Stimulated activated CD8-positive, alpha-beta memory T cell treated with anti-CD3 and anti-CD28 coated beads, Interleukin-15, amount 100 ng/mL, for 1 hour (primary cell): ENCODE measurements around the gene ZNF862.

Experiments used
- DNase-seq: peaks from one replicate; pipeline ENCODE4 v3.0.0-alpha.2; 2020; ENCODE audit warnings: low read depth

ZNF862 gene

DNA sequence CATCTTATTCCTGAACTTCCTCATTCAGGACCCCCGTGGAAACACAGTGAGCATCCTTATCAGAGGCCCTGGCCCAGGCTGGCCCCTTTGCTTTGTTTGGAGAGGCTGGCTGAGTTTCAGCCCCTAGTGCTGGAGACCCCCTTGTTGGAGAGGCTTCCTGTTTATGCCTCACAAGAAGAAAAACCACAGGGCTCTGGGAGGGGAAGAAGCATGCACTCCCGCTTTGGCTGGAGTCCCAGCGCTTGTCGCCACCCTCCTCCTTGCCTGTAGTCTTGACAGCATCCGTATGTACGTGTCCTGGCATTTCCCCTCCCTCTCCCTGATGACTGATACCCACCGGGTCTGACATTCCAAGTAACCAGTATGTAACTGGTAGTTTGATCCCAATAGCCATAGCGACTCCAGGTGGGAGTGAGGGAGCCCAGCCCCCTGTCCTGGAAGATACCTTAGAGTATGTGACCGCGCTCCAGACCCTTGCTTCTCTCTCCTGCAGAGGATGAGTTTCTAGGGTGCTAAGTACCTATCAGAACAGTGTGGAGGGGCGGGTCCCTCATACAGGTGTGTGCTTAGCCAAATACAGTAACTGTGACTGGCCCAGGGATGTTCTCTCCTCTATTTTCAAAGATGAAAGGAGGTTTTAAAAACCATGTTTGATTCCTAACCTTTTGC lies 28.7 kb downstream of the ZNF862 start:
- DNase-seq, result no peak

DNA sequence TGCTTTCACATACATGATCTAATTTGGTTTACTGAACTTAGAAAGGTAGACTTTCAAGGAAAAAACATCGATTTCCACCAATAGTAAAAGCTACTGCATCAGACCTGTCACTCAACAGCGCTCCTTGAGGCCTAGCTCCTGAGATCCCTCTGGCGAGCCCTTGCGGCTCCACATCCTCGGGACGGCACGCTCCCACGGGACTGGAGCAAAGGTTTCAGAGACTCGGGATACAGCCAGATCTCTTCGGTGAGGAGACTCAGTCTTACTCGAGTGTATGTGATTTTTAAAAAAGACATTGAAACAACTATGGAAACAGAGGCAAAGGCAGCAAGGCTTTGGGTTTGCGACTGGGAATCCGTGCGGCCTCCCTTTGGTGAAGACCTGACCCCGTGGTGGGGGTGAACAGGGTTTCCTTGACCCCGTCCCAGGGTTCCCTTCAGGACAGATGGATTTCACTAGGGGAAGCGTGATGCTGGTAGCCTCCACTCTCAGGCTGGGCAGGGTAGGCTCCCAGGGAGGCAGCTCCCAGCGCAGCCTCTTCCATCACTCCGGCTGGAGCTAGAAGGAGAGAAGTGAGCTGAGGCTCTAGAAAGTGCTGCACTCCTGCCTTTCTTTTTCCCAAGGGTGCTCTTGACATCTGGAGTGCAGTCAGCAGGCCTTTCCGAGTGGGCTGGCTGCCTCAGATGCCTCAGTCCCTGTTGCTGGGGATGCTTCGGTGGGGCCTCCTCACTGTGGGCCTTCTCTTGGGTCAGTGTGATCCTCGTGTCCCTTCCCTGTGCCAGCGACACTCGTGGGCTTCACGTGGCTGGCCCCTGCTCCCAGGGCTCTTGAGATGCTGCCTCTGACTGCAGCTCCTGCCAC lies 29.8 kb downstream of the ZNF862 start:
- DNase-seq, result no peak

DNA sequence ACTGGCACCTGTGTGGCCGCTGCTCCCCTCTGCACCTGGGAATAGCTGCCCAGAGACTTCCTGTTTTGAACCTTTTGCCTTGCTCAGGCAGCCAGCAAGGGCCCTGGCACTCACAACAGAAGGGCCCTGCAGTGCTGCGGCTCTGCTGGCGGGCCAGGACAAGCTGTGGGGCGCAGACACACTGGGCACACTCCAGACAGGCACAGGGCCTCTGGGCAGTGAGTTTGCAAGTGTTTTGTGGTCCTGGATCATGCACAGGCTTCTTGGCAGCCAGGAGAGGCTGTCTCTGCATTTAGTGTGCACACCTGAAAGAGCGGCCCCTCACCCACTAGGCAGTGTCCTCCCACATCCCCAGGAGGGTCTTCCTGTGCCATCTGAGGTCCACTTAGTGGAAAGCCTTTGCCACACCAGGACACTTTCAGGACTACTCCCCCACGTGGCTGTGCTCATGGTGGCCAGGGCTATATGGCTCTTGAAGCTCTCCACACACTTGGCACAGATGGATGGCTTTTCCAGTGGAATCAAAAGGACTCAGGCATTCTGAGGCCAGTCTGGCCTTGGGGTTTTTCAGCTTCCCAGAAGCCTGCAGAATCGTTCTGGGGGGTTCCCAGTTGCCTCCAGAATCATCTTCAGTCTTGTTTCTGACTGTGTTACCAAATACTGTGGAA lies 30.6 kb downstream of the ZNF862 start:
- no peak for DNase-seq

DNA sequence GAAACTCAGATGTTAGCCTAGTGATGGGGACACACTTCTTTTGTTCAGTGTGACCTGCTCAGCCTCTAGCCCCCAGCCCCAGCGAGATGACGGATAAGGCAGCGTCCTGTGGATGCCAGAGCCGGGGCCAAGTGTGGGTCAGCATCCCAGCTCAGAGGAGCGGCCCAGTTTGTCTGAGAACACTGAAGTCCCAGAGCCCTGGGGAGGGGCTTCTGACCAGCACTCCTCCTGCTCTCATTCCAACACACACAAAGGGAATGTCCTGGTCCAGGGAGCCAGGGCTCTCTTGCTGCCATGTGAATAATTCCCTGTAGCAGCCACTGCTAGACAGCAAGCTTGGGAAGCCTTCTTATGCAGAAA lies 31.1 kb downstream of the ZNF862 start:
- no peak for DNase-seq

DNA sequence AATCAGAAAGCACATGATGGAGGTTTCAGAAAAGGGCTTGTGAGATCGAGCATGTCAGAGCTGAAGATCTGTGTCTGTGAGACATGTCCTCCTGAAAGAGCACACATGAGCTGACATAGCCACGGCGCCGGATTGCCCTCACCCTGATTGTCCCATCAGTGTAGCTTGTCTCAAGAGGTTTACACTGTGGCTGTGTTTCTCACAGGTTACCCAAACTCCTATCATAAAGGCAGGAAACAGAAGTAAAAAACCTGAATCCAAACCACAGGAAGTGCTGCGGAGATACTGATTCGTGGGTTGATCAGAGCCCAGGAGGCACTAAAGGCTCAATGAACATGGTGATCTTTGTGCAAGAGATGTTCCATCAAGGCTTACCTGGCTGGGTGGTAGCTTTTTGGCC lies 31.7 kb downstream of the ZNF862 start:
- no peak for DNase-seq

DNA sequence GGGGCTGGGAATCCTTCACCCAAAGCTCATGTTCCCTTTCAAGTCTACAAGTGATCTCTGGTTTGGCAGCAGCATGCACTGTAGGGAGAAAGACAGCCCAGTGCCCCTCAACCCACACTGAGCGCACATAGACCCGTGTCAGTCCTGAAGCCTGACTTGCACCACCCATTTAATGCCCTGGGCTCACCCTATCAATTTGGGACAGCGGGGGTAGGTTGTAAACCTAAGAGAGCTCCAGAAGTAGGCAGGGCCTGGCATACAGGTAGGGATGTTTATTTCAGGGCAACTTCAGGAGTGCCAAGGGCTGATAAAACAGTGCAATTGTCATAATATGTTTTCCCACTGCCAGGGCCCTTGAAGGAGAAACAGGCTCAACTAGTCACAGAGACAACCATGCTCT lies 32.1 kb downstream of the ZNF862 start:
- no peak for DNase-seq

DNA sequence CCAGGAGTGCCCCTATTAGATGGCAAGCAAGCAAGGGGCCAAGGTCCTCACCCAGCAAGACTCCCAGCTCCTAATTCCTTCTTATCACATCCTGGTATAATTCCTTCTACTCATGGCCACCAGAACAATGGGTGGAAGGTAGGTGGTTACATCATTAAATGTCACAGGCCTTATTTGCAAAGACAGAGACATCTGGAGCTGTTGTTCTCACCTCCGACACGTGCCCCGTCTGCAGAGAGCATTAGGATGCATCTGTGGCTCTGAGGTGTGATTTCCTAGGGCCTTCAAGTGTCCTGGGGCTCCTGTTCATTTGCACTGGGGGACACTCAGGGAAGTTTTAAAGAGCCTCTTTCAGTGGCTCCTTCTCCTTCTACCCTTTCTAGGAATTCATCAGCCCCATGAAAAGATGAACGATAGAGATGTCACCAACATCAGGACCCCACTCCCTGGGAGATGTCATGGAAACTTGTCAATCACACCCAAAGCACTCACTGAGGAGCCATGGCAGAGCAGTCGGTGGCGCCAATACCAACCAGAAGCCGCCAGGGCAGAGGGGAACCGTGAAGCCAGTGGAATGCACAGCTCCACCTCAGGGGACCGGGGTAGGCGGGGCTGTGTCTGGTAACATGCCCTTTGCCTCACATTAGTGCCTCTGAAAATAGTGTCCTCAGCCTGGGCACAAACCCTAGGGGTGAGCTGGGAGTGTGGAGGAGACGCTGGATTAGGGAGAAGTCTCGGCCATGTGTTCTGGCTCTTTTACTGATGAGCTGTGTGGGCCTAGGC lies 32.7 kb downstream of the ZNF862 start:
- no peak for DNase-seq

DNA sequence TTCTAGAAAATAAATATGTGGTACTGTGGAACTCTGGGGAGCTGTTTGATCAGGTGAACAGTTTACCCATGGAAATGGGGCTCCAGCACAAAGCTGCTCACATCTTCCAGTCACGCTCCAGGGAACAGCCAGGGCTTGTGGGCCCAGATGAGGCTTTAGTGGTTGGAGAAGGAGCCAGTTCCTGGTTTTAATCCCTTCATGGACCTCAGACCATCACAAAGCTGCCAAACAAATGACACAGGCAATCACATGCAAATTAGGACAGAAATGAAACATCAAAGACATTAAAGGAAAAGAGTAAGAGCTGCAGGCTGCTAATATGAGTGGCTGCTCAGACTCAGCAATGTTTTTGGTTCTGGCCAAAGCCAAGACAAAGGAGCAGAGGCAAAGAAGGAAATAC lies 33.4 kb downstream of the ZNF862 start:
- no peak for DNase-seq

DNA sequence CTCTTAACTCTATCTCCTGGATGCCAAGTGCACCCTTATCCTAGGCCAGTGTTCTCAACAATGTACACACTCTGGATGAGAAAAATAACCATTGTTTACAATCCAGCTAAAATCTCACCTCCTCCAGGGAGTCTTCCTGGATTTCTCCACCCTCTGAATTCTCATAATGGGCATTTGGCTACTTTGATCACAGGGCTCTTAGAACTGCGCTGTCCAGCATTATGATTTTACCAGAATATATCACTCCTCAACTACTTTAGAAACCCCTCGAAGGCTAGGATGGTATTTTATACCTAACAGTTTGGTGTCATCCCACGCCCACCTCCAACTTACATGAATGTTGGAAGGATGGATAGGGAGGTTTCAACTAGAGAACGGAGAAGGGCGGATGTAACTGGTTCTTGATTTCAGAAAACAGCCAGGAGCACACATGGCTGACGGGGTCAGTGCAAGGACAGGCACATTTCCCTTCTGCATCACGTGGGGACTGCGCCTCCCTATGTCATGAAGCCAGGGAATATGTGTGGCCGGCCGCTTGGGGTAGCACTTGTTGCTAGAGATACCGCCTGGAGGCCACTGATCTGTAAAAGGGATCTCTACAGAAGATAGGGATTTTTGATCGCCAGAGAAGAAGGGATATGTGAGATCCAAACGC lies 34.4 kb downstream of the ZNF862 start:
- no peak for DNase-seq

DNA sequence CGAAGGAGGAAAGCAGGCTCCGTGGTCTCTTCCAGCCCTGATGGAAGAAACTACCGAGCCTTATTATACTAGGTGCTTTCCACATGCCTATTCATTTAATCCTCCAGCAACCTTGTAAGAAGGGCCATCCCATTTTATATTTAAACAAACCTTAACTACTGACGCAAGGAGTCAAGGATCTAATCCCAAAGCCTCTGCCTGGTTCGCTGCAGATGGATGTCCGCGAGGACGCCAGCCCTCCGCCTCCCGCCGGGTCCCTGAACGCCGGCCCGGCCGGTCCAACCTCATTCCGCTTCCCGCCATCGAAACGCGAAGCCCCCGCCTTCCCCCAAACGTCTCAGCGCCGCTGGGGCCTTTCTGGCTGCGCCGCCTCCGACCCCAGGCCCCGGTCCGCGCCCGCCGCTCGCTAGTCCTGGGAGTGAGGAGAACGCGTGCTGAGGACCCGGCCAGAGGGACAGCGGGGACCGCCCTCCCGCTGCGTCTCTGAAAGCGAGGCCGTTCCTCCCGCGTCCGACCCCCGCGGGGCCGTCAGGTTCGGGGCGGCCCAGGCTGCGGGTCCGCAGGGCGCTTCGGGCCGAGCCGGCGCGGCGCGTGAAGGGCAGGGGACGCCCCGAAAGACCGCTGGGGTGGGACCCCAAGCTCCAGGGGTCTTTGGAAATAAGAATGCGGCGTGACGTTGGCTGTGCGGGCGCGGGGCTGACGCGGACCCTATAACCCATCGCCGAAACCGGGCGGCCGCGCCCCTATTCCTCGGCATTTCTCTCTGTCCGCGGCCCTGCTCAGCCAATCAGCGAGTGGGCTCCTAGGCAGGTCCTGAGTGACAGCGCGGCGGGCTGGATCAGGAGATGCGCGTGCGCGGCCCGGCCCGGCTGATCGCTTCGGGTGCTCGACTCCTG lies 35.1 kb downstream of the ZNF862 start, which contains the start of gene ATP6V0E2:
ATP6V0E2 (plus strand) TSS at position 896 of the 896 bp plus-strand sequence. CDS start 97 bp downstream, outside the sequence.
- DNase-seq, result peak; percentile 77

DNA sequence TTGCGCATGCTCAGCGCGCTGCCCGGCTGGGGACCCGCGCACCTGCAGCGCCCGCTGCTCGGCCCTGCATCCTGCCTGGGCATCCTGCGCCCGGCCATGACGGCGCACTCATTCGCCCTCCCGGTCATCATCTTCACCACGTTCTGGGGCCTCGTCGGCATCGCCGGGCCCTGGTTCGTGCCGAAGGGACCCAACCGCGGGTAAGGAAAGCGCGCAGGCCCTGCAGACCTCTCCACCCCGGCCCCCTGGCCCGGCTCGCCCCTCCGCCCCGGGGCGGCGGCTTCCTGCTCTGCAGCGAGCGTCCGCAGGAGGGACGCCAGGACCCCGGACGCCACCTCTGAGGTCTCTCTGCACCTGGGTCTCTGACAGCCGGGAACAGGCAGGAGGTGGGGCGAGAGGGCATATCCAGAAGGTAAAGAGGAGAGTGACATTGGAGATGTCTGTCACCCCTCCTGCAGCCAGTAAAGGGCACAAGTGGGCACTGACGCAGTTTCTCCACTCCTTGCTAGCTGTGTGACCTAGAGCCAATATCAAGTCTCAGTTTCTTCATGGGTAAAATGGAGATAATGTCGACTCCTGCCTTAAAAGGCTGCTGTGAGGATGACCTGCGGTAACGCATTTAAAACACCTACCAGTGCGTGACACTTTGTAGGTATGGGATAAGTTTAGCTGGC lies 35.9 kb downstream of the ZNF862 start:
- DNase-seq, result no peak

DNA sequence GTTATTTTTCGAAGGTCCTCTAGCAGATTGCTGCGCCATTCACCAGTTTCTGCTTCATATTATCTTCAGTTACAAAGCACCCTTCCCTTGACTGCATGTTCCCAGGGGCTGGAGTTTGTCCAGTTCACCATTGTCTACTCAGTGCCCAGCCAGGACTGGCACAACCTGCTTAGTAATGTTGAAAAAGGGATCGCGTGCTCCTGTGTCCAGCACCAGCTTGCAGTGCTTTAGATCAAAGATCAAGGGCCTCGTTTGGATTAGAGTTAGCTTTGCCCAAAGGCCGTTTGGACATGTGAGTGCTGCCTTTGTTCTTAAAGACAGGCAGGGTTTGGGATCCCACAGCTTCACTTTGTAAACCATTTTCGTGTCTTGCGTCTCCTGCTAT lies 36.5 kb downstream of the ZNF862 start:
- no peak for DNase-seq

DNA sequence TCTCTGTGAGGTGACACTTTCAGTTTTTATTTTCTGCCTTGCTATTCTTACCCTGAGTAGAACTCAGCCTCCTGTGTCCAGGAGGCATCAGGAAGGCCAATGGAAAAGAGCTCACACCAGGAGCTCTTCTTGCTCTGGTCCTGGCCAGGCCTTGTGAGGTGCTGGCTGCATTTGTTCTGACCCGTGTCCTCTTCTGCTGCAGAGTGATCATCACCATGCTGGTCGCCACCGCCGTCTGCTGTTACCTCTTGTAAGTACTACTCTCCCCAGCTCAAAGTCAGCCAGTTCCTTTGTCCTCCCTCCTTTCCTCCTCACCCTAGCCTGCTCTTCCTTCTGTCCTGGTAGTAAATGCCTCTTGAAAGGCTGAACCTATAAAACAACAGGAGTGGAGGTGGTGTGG lies 37.2 kb downstream of the ZNF862 start:
- no peak for DNase-seq

DNA sequence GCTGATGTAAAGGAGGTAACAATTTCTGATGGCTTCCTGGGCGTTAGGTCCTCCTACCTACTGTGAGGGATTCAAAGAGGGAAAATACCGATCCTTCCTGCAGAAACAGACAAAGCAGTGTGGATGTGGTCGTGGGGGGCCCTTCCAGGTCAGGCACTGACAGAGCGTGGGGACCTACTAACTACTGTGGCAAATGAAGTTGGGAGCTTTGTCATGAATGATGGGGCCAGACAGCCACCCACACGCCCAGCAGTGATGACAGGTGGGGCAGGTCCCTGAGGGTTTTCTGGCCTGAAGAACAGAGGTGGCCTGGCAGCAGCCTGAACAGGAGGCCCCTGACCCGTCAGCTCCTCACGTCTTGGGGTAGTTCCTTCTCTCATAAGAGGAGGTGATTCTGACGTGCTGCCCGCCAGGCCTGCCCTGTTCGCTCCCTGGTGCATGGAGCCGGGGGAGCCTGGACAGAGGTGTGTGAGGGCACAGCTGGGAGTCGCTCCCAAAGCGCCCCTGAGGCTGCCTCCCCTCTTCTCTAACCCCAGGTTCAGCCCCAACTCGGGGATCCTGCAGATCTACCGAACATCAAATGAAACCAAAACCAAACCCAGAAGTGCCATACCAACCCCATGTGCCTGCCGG lies 39.8 kb downstream of the ZNF862 start:
- no peak for DNase-seq

DNA sequence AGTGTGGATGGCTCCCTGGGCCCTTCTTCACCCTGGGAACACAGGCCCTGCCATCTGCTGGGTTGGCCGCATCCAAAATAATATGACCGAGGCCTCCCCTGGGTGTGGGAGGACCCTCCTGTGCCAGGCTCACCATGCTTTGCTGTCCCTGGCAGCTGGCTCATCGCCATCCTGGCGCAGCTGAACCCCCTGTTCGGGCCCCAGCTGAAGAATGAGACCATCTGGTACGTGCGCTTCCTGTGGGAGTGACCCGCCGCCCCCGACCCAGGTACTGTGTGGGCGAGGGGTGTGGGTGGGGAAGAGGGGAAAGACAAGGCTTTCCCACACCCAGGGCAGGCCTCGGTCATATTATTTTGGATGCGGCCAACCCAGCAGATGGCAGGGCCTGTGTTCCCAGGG lies 40.3 kb downstream of the ZNF862 start:
- DNase-seq, result no peak

DNA sequence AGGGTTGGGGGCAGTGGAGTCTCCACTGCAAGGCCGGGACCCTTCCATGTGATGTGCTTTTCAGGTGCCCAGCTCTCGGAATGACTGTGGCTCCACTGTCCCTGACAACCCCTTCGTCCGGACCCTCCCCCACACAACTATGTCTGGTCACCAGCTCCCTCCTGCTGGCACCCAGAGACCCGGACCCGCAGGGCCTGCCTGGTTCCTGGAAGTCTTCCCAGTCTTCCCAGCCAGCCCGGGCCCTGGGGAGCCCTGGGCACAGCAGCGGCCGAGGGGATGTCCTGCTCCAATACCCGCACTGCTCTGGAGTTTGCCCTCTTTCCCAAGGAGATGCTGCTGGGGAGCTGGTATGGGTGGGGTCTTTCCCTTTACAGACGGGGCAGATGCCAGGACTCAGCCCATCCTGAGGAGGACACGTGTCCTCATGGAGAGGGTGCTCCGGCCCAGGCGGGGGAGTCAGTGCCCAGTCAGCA lies 41.1 kb downstream of the ZNF862 start:
- DNase-seq, result no peak

DNA sequence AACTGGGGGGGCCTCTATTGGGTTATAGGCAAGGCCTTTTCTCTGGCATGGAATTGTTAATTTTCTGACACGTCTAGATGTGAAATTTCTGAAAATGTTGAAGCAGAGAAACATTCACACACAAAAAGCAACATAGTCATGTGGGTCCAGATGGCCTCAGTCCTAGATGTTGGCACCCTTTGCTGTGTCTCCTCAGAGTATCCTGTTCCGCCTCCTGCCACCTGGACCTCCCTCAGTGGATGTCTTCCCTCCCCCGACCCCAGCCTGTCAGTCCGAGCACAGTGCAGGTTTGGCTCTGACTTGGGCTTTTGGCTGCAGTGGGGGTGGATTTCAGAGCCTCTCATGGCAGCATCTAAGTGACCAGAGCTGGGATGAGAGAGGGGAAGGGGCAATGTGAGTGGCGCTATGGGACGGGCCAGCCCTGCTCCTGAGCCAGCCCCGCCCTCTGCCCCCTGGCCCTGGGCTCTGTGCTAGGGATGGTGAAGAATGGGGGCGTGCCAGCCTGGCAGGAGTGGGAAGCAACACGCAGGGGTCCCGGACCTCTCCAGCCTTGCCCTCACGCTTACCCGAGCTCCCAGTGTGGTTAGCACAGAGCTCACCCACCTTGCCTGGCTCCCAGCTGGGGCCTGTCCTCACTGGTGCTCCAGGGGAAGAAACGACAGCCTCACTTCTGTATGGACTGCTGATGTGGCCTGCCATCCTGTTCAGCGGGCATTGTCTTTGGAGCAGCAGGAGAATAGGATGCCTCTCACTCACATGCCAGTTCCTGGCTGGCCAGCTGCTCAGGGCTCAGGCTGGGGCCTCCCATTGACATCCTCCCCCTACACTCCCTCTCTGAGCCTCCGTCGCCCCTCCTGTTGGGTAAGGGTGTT lies 41.8 kb downstream of the ZNF862 start:
- DNase-seq, result no peak

DNA sequence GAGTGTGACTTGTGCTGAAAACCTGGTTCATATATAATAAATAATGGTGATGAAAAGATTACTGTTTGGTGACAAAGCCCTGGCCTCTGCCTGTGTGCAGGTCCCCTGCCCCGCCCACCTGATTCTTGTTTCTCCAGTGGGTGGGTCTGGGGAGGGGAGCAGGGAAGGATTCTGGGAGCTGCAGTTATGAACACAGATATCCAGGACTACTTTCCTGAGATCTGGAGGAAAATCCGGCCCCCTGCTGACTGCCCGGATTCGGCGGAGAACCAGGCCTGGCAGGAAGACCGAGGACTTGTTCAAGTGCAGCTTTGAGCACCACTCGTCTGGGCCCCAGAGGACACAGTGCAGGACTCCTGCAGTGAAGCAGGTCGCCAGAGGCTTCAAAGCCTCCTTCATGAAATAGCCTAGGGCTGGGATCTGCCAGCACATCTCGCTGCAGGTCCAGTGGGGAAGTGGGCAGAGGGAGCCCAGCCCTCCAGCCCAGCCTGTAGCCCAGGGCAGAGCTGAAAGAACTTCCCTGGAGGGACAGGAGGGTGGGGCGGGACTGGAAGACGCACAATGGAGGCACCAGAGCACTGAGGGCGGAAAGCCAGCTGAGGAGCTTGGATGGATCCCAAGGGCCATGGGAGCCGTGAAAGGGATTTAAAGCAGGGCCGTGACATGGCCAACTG lies 42.6 kb downstream of the ZNF862 start:
- no peak for DNase-seq
